HEK293T (cell line): ENCODE data around the gene CHEK1.
"Not testable (repeated sequence)": the region's sequence is repeated elsewhere in the genome, so short reads cannot be mapped to it uniquely, and the experiment has no call there.

Experiments used
- CTCF ChIA-PET: fragments of 350-600 bp; formaldehyde crosslinking; extraction: SDS; loops from one replicate; lab custom pipeline; 2021; ENCODE audit warnings: antibody characterized with exemption, inconsistent platforms; lab: Yijun Ruan, JAX
- POLR2A ChIA-PET: fragments of 350-600 bp; formaldehyde crosslinking; extraction: SDS; loops from one replicate; lab custom pipeline; 2020; ENCODE audit warnings: antibody characterized with exemption, inconsistent platforms; lab: Yijun Ruan, JAX
- DNase-seq: peaks from one replicate; pipeline ENCODE4 v3.0.0; 2012; ENCODE audit warnings: mixed read lengths; ENCODE audit errors: extremely low spot score
- ARNT ChIP-seq: fragments of 450-650 bp; IDR thresholded peaks from 2 replicates; pipeline ENCODE4 v1.6.1; 2017; ENCODE audit warnings: mild to moderate bottlenecking
- BHLHE40 ChIP-seq: fragments of 450-650 bp; IDR thresholded peaks from 2 replicates; pipeline ENCODE4 v1.6.1; 2016; ENCODE audit warnings: mild to moderate bottlenecking, moderate library complexity, borderline replicate concordance
- CTBP1 ChIP-seq: fragments of 450-650 bp; IDR thresholded peaks from 2 replicates; pipeline ENCODE4 v1.6.1; 2016; ENCODE audit warnings: borderline replicate concordance
- ELF4 ChIP-seq: fragments of 450-650 bp; IDR thresholded peaks from 2 replicates; pipeline ENCODE4 v1.6.1; 2017; ENCODE audit warnings: antibody characterized with exemption
- FOXA1 ChIP-seq: fragments of 450-650 bp; IDR thresholded peaks from 2 replicates; pipeline ENCODE4 v1.6.1; 2016; ENCODE audit warnings: mild to moderate bottlenecking
- FOXK2 ChIP-seq: fragments of 450-650 bp; IDR thresholded peaks from 2 replicates; pipeline ENCODE4 v1.6.1; 2016; ENCODE audit warnings: mild to moderate bottlenecking
- FOXM1 ChIP-seq: fragments of 450-650 bp; IDR thresholded peaks from 2 replicates; pipeline ENCODE4 v1.6.1; 2017; ENCODE audit warnings: mild to moderate bottlenecking, borderline replicate concordance
- HDGF ChIP-seq: fragments of 450-650 bp; IDR thresholded peaks from 2 replicates; pipeline ENCODE4 v1.6.1; 2017; ENCODE audit warnings: antibody characterized with exemption, borderline replicate concordance
- L3MBTL2 ChIP-seq: fragments of 450-650 bp; conservative IDR thresholded peaks from 2 replicates; pipeline ENCODE4 v1.6.1; 2016; ENCODE audit warnings: mild to moderate bottlenecking
- LEF1 ChIP-seq: fragments of 450-650 bp; IDR thresholded peaks from 2 replicates; pipeline ENCODE4 v1.6.1; 2017; ENCODE audit warnings: mild to moderate bottlenecking, borderline replicate concordance
- NFRKB ChIP-seq: fragments of 450-650 bp; IDR thresholded peaks from 2 replicates; pipeline ENCODE4 v1.6.1; 2016; ENCODE audit warnings: mild to moderate bottlenecking, moderate library complexity
- PKNOX1 ChIP-seq: fragments of 450-650 bp; IDR thresholded peaks from 2 replicates; pipeline ENCODE4 v1.6.1; 2016
- SP1 ChIP-seq: fragments of 450-650 bp; IDR thresholded peaks from 2 replicates; pipeline ENCODE4 v1.6.1; 2017
- SUZ12 ChIP-seq: fragments of 450-650 bp; IDR thresholded peaks from 2 replicates; pipeline ENCODE4 v1.6.1; 2016; ENCODE audit warnings: mild to moderate bottlenecking
- TARDBP ChIP-seq: fragments of 450-650 bp; IDR thresholded peaks from 2 replicates; pipeline ENCODE4 v1.6.1; 2016
- ZNF384 ChIP-seq: fragments of 450-650 bp; IDR thresholded peaks from 2 replicates; pipeline ENCODE4 v1.6.1; 2016

The CHEK1 gene

GRCh38 chr11:125701018-125701610 lies 76.2 kb downstream of the CHEK1 start:
- DNase-seq, result no peak
- CTCF ChIA-PET, result no interaction called here
- POLR2A ChIA-PET, result no interaction called here
- no peak for TF ChIP-seq PKNOX1
- TF ChIP-seq LEF1, result no peak

- POLR2A ChIA-PET, result no interaction called here
- no peak for DNase-seq
- CTCF ChIA-PET, result no interaction called here
- TF ChIP-seq LEF1 (no peak), ARNT (no peak), BHLHE40 (no peak), TARDBP (no peak), PKNOX1 (no peak), FOXK2 (no peak), SP1 (no peak), FOXM1 (no peak), FOXA1 (no peak), CTBP1 (no peak), HDGF (no peak), NFRKB (no peak), ELF4 (no peak), SUZ12 (no peak), L3MBTL2 (no peak), ZNF384 (no peak)
Measured at GRCh38 chr11:125701858-125702621, 77.1 kb downstream of the CHEK1 start.

GRCh38 chr11:125704686-125705085 lies 79.7 kb downstream of the CHEK1 start:
- POLR2A ChIA-PET, CTCF ChIA-PET, DNase-seq: not testable (repeated sequence)

- POLR2A ChIA-PET, result no interaction called here
- DNase-seq, result no peak
- CTCF ChIA-PET, result no interaction called here
- TF ChIP-seq ARNT (no peak), ELF4 (no peak), FOXA1 (no peak), LEF1 (no peak), FOXM1 (no peak), PKNOX1 (no peak), CTBP1 (no peak)
Measured at GRCh38 chr11:125720781-125721180, 95.8 kb downstream of the CHEK1 start.

- ChIA-PET CTCF (interaction anchor here (0.9 kb wide), 1 partner anchor 151 kb away, joined by 7 read pairs; no protein-coding TSS in a partner anchor), POLR2A (no interaction called here)
- no peak for DNase-seq
- TF ChIP-seq HDGF (no peak), CTBP1 (no peak), FOXK2 (no peak), ELF4 (no peak), ARNT (no peak), SUZ12 (no peak), SP1 (no peak), LEF1 (no peak), TARDBP (no peak), PKNOX1 (no peak), BHLHE40 (no peak), FOXA1 (no peak), ZNF384 (no peak), FOXM1 (no peak), L3MBTL2 (no peak)
Measured at GRCh38 chr11:125724125-125724524, 99.2 kb downstream of the CHEK1 start.
